Measurements from ENCODE around the gene CIDEA. TPM values are rescaled to one million over a fixed set of nuclear protein-coding genes. Genes with fewer than 3 reads are reported as not detected.
"Not testable (repeated sequence)": the region's sequence is repeated elsewhere in the genome, so short reads cannot be mapped to it uniquely, and the experiment has no call there.

Gene CIDEA
- total and polyA plus RNA-seq, 2 donors (not counting 1 experiment from before 2014, with no cell fraction given), result not detected

- TF ChIP-seq CTCF (IDR thresholded peaks at IDR 0.05), result no peak
- TF ChIP-seq EZH2 (IDR thresholded peaks at IDR 0.05; ENCODE audit: borderline replicate concordance, insufficient read depth, low read depth, low read length, poor library complexity, severe bottlenecking), result no peak
- intact Hi-C loops (cut with micrococcal nuclease), result no loop called here
- H3K4me3 ChIP-seq (ENCODE audit: control extremely low read depth in 1 of 5, extremely low read depth in 1 of 5, insufficient read depth in 1 of 5, low read depth in 2 of 5, low read length in 4 of 5), result no peak overlapping the region
- Mint-ChIP-seq H3K27me3 (peaks cover 45% of the 10 kb centered on the region), H3K4me3 (no peak overlapping the region), H3K27ac (no peak overlapping the region), H3K4me1 (no peaks in the 10 kb centered on the region), H3K9me3 (ENCODE audit: insufficient read depth) (no peaks in the 10 kb centered on the region)
- H3K4me1 ChIP-seq (ENCODE audit: control insufficient read depth in 2 of 2, insufficient read depth in 2 of 2, low read length in 2 of 2), result no peaks in the 10 kb centered on the region
- peaks cover 0 to 2% (median 0%) of the 10 kb centered on the region in 3 donors for H3K9me3 ChIP-seq (ENCODE audit: control extremely low read depth in 1 of 3, control insufficient read depth in 2 of 3, insufficient read depth in 1 of 3, low read length in 2 of 3)
- H3K27me3 ChIP-seq (replicated peaks in 1 of 4; ENCODE audit: control extremely low read depth in 1 of 4, control insufficient read depth in 3 of 4, insufficient read depth in 4 of 4, low read length in 3 of 4), result peaks cover 0 to 4% (median 0%) of the 10 kb centered on the region in 4 experiments
- H3K9ac ChIP-seq (ENCODE audit: low read length), result no peak overlapping the region
- H3K79me2 ChIP-seq (ENCODE audit: control insufficient read depth, insufficient read depth, low read length), result no peaks in the 10 kb centered on the region
- ChIA-PET CTCF (no interaction called here), POLR2A (no interaction called here)
- WGBS (ENCODE audit: insufficient coverage), result 94% methylated on average over 15 of the region's 21 CpGs
- no peak overlapping the region for H3K27ac ChIP-seq (ENCODE audit: low read length in 2 of 2)
- H3K4me2 ChIP-seq (replicated peaks; ENCODE audit: low read depth, low read length, poor library complexity, severe bottlenecking), result no peak overlapping the region
- DNase-seq, result no peak
- H3K36me3 ChIP-seq (replicated peaks in 1 of 2; ENCODE audit: control extremely low read depth in 1 of 2, control insufficient read depth in 1 of 2, extremely low read depth in 1 of 2, insufficient read depth in 2 of 2, low read length in 1 of 2), result no peaks in the 10 kb centered on the region
- no peak overlapping the region for H2AFZ ChIP-seq (ENCODE audit: insufficient read depth, low read depth, low read length, poor library complexity, severe bottlenecking)
- no peaks in the 10 kb centered on the region for H4K20me1 ChIP-seq (ENCODE audit: control insufficient read depth, insufficient read depth, low read length, poor library complexity, severe bottlenecking)
- ATAC-seq (ENCODE audit: low read depth), result no peak
These were observed 11.4 kb upstream of the CIDEA start for GRCh38 chr18:12242658-12243260.

- H3K4me1 Mint-ChIP-seq; H3K36me3 ChIP-seq (replicated peaks in 1 of 2; ENCODE audit: control extremely low read depth in 1 of 2, control insufficient read depth in 1 of 2, extremely low read depth in 1 of 2, insufficient read depth in 2 of 2, low read length in 1 of 2); H3K9ac ChIP-seq (ENCODE audit: low read length); H3K4me2 ChIP-seq (replicated peaks; ENCODE audit: low read depth, low read length, poor library complexity, severe bottlenecking); H3K9me3 Mint-ChIP-seq (ENCODE audit: insufficient read depth); ATAC-seq (ENCODE audit: low read depth); intact Hi-C loops (cut with micrococcal nuclease); H3K79me2 ChIP-seq (ENCODE audit: control insufficient read depth, insufficient read depth, low read length); H4K20me1 ChIP-seq (ENCODE audit: control insufficient read depth, insufficient read depth, low read length, poor library complexity, severe bottlenecking); CTCF ChIA-PET; H3K4me1 ChIP-seq (ENCODE audit: control insufficient read depth in 2 of 2, insufficient read depth in 2 of 2, low read length in 2 of 2); H3K4me3 Mint-ChIP-seq; H3K27me3 ChIP-seq (replicated peaks in 1 of 4; ENCODE audit: control extremely low read depth in 1 of 4, control insufficient read depth in 3 of 4, insufficient read depth in 4 of 4, low read length in 3 of 4); H2AFZ ChIP-seq (ENCODE audit: insufficient read depth, low read depth, low read length, poor library complexity, severe bottlenecking); H3K27ac Mint-ChIP-seq; POLR2A ChIA-PET; H3K9me3 ChIP-seq (ENCODE audit: control extremely low read depth in 1 of 3, control insufficient read depth in 2 of 3, insufficient read depth in 1 of 3, low read length in 2 of 3); H3K27ac ChIP-seq (ENCODE audit: low read length in 2 of 2); H3K4me3 ChIP-seq (ENCODE audit: control extremely low read depth in 1 of 5, extremely low read depth in 1 of 5, insufficient read depth in 1 of 5, low read depth in 2 of 5, low read length in 4 of 5); DNase-seq: not testable (repeated sequence)
- WGBS (ENCODE audit: insufficient coverage), result 95% methylated on average over 25 of the region's 25 CpGs
- peaks cover 45% of the 10 kb centered on the region for H3K27me3 Mint-ChIP-seq
These were observed 10.9 kb upstream of the CIDEA start for GRCh38 chr18:12243272-12243671.

Data from B cell (primary cell).